Naive B cell (primary cell): ENCODE data around the gene EPB41L4A. TPM values are rescaled to one million over a fixed set of nuclear protein-coding genes. Genes with fewer than 3 reads are reported as not detected.

Source experiments
- ATAC-seq, 2 donors: fragments of 150-1000 bp; cut with Tn5 transposase; 2 replicates each; pipeline ENCODE4 v1.10.0; 2021; ENCODE audit warnings: low read depth in 2 of 2, mild to moderate bottlenecking in 2 of 2, moderate library complexity in 2 of 2
- DNase-seq: peaks from one replicate; pipeline ENCODE4 v3.0.0; 2022
- H3K27ac Mint-ChIP-seq, 6 donors: one replicate each; pipeline ENCODE4 v1.8.0; 2020 to 2022; ENCODE audit warnings: mild to moderate bottlenecking in 6 of 6, mixed read lengths in 6 of 6, moderate library complexity in 5 of 6, inconsistent platforms in 2 of 6
- H3K27me3 Mint-ChIP-seq, 3 donors: one replicate each; pipeline ENCODE4 v1.8.0; 2021 to 2022; ENCODE audit warnings: mixed read lengths in 3 of 3, mild to moderate bottlenecking in 1 of 3
- H3K36me3 Mint-ChIP-seq, 2 donors: one replicate each; pipeline ENCODE4 v1.8.0; 2020 to 2022; ENCODE audit warnings: mixed read lengths in 2 of 2, inconsistent platforms in 1 of 2, mild to moderate bottlenecking in 1 of 2
- H3K4me1 Mint-ChIP-seq, 3 donors: one replicate each; pipeline ENCODE4 v1.8.0; 2020 to 2022; ENCODE audit warnings: mixed read lengths in 3 of 3, inconsistent platforms in 1 of 3, mild to moderate bottlenecking in 1 of 3, moderate library complexity in 1 of 3
- H3K4me3 Mint-ChIP-seq, 8 donors: one replicate each; pipeline ENCODE4 v1.8.0; 2020 to 2022; ENCODE audit warnings: mild to moderate bottlenecking in 8 of 8, mixed read lengths in 8 of 8, moderate library complexity in 8 of 8, inconsistent platforms in 2 of 8
- H3K9me3 Mint-ChIP-seq, 7 donors: one replicate each; pipeline ENCODE4 v1.8.0; 2020 to 2022; ENCODE audit warnings: mixed read lengths in 7 of 7, mild to moderate bottlenecking in 5 of 7, inconsistent platforms in 2 of 7, moderate library complexity in 1 of 7
- polyA plus RNA-seq, 6 donors: library from polyadenylated mRNA; unstranded; fragments of 300-500 nt; fragmentation: Illumina TruSeq; gene quantifications; one replicate each; pipeline ENCODE4 v1.2.3, GENCODE V29; 2021; ENCODE audit warnings: low read depth in 6 of 6

Gene EPB41L4A
- polyA plus RNA-seq, 6 donors from 2014 or later = 0.92 to 4.7 (median 1.5) TPM

DNA sequence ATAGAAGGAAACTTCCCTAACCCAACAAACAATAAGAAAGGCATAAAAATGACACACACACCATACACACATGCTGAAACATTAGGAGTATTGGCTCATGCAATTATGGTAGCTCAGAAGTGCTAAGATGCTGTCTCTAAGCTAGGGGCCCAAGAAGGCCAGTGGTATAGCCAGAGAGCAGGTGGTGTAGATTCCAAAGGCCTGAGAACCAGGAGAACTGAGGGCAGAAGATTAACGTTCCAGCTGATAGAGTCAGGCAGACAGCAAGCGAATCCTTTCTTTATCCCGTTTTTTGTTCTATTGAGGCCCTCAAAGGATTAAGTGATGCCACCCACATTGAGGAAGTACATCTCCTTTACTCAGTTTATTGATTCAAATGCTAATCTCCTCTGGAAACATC lies 262.9 kb downstream of the EPB41L4A start:
- Mint-ChIP-seq H3K36me3 (peaks cover 0 to 4% of the 10 kb centered on the region in 2 donors), H3K27me3 (peaks cover 5 to 9% (median 7%) of the 10 kb centered on the region in 3 donors), H3K4me1 (peaks cover 6 to 9% (median 7%) of the 10 kb centered on the region in 3 donors), H3K4me3 (no peak overlapping the region), H3K9me3 (peaks cover 0 to 8% (median 2%) of the 10 kb centered on the region in 7 donors), H3K27ac (no peak overlapping the region)
- DNase-seq (no peak), ATAC-seq (no peak)

GRCh38 chr5:112154940-112155686 lies 264.0 kb downstream of the EPB41L4A start:
- peaks cover 0 to under 1% of the 10 kb centered on the region in 2 donors for H3K36me3 Mint-ChIP-seq
- no peak overlapping the region for H3K4me3 Mint-ChIP-seq
- DNase-seq (no peak), ATAC-seq (no peak)
- H3K9me3 Mint-ChIP-seq = peaks cover 0 to 6% (median 4%) of the 10 kb centered on the region in 7 donors
- peaks cover under 1 to 1% (median under 1%) of the 10 kb centered on the region in 3 donors for H3K4me1 Mint-ChIP-seq
- H3K27me3 Mint-ChIP-seq = peaks cover 0 to 10% (median 7%) of the 10 kb centered on the region in 3 donors
- no peak overlapping the region for H3K27ac Mint-ChIP-seq

- peaks cover 0 to 15% (median 7%) of the 10 kb centered on the region in 3 donors for H3K27me3 Mint-ChIP-seq
- DNase-seq = no peak
- H3K9me3 Mint-ChIP-seq = peaks cover 0 to 7% (median 4%) of the 10 kb centered on the region in 7 donors
- no peaks in the 10 kb centered on the region for H3K4me1 Mint-ChIP-seq
- no peak overlapping the region for H3K4me3 Mint-ChIP-seq
- no peak for ATAC-seq
- no peak overlapping the region for H3K27ac Mint-ChIP-seq
- H3K36me3 Mint-ChIP-seq = no peaks in the 10 kb centered on the region
Measured at GRCh38 chr5:112149727-112150126, 269.4 kb downstream of the EPB41L4A start.

DNA sequence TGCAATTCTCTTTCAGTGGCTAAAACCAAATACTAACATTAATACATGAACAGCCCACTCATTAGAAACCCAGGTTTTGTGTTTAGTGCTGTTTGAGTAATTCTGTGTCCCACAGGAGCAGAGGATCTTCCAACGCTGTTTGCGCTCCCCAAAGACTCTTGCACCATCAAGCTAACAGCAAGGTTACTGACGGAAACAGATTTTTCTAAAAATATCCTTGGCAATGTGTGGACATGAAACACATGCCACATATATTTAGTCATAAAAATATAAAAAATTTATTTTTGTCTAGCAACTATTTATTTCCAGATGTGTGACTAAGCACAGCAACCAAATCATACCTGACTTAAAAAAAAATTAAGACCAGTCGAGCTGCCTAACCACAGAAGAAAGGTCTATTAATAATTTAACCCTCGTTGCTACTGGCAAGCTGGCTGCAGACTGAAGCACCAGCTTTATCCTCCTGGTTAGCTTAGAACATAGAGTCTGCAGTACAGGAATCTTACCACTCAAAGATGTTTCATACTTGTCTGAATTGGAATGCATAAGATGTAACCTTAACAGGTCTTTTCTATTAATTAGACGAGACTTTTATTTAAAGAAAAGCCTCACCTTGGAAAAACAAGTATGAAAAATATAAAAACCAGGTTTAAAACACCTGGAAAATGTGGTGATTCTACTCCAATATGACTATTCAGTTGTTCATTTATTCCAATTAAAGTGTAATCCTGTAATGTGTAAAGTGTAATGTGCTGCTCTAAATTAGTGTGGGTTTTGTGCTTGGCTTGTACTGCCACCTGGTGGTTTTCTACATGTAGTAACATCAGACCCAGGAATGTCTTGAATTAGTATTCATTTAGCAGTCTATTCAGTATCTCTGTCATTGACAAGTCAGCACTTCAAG lies 272.5 kb downstream of the EPB41L4A start:
- DNase-seq = peak; percentile 58

DNA sequence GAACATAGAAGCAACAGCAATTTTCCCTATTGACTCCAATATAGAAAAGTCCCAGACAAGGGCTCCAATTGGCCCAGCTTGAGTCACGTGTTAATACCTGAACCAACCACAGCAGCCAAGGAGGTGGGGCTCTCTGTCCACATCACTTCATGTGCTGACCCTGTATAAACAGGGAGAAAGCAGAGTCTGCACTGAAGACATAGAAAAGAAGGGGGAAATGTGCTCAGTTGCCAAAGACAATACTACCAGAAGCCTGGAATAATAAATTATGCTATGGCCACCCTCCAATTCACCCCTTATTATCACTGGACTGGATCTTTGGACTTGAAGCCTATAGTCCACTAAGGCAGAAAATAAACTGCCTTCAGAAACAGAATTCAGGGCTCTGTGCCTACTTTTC lies 275.4 kb downstream of the EPB41L4A start:
- Mint-ChIP-seq H3K4me1 (no peaks in the 10 kb centered on the region), H3K27ac (no peak overlapping the region), H3K4me3 (no peak overlapping the region), H3K36me3 (no peaks in the 10 kb centered on the region), H3K9me3 (no peaks in the 10 kb centered on the region), H3K27me3 (peaks cover 0 to 5% (median 0%) of the 10 kb centered on the region in 3 donors)
- DNase-seq (no peak), ATAC-seq (no peak)

More for the DNA sequence above, 272.5 kb downstream of the EPB41L4A start:
- H3K9me3 Mint-ChIP-seq = peaks cover 0 to 7% (median 4%) of the 10 kb centered on the region in 7 donors
- H3K4me3 Mint-ChIP-seq = no peak overlapping the region
- no peak overlapping the region for H3K27ac Mint-ChIP-seq
- H3K4me1 Mint-ChIP-seq = no peaks in the 10 kb centered on the region
- H3K27me3 Mint-ChIP-seq = peaks cover 0 to 15% (median 7%) of the 10 kb centered on the region in 3 donors
- ATAC-seq = peak; percentile 79 to 86
- no peaks in the 10 kb centered on the region for H3K36me3 Mint-ChIP-seq

DNA sequence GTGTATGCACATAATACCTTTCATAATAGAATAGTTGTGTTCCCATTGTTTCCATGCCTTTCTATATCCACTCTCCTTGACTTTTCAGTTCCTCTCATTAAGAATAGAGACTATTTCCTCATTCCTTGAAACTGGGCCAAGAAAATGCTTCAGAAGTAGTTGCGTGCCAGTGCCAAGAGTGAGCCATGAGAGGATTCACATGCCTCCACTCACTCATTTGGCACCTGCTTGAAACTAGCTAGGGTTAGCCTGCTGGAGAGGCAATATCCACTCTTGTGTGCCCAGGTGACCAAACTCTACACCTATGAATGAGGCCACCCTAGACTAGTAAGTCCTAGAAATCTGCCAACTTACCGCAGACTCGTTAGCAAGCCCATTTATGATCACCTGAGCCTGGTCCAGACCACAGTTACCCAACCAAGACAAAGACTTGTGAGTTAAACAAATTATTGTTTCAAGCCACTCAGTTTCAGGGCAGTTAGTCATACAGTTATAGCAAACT lies 276.3 kb downstream of the EPB41L4A start:
- Mint-ChIP-seq H3K9me3 (no peaks in the 10 kb centered on the region), H3K27me3 (peaks cover 0 to 5% (median 0%) of the 10 kb centered on the region in 3 donors), H3K36me3 (no peaks in the 10 kb centered on the region), H3K4me1 (no peaks in the 10 kb centered on the region), H3K4me3 (no peak overlapping the region), H3K27ac (no peak overlapping the region)
- ATAC-seq (no peak), DNase-seq (no peak)

- DNase-seq (no peak), ATAC-seq (no peak)
- Mint-ChIP-seq H3K27ac (no peak overlapping the region), H3K4me1 (no peaks in the 10 kb centered on the region), H3K27me3 (no peaks in the 10 kb centered on the region), H3K4me3 (no peak overlapping the region), H3K9me3 (no peaks in the 10 kb centered on the region), H3K36me3 (no peaks in the 10 kb centered on the region)
Measured at GRCh38 chr5:112141582-112141981, 277.5 kb downstream of the EPB41L4A start.

- Mint-ChIP-seq H3K27me3 (no peaks in the 10 kb centered on the region), H3K27ac (no peak overlapping the region), H3K4me1 (no peaks in the 10 kb centered on the region), H3K9me3 (peaks cover 0 to 2% (median 0%) of the 10 kb centered on the region in 7 donors), H3K36me3 (no peaks in the 10 kb centered on the region), H3K4me3 (no peak overlapping the region)
- DNase-seq (no peak), ATAC-seq (no peak)
Measured at GRCh38 chr5:112138526-112138925, 280.6 kb downstream of the EPB41L4A start.

- no peaks in the 10 kb centered on the region for H3K36me3 Mint-ChIP-seq
- H3K27me3 Mint-ChIP-seq = no peaks in the 10 kb centered on the region
- no peaks in the 10 kb centered on the region for H3K4me1 Mint-ChIP-seq
- ATAC-seq = no peak
- H3K9me3 Mint-ChIP-seq = peaks cover 0 to 5% (median 2%) of the 10 kb centered on the region in 7 donors
- DNase-seq = no peak
- no peak overlapping the region for H3K4me3 Mint-ChIP-seq
- peak overlapping the region in 1 of 6 donors; percentile 49 for H3K27ac Mint-ChIP-seq
Measured at GRCh38 chr5:112136773-112137172, 282.3 kb downstream of the EPB41L4A start.

- Mint-ChIP-seq H3K4me3 (no peak overlapping the region), H3K4me1 (no peaks in the 10 kb centered on the region), H3K27ac (no peak overlapping the region), H3K36me3 (no peaks in the 10 kb centered on the region), H3K9me3 (peaks cover 0 to 6% (median 2%) of the 10 kb centered on the region in 7 donors), H3K27me3 (peaks cover 0 to 24% (median 0%) of the 10 kb centered on the region in 3 donors)
- ATAC-seq (no peak), DNase-seq (no peak)
Measured at GRCh38 chr5:112127861-112128260, 291.2 kb downstream of the EPB41L4A start.

- Mint-ChIP-seq H3K4me3 (no peak overlapping the region), H3K36me3 (no peaks in the 10 kb centered on the region), H3K9me3 (peaks cover 0 to 1% (median 0%) of the 10 kb centered on the region in 7 donors), H3K27ac (no peak overlapping the region), H3K27me3 (peaks cover 0 to 25% (median 0%) of the 10 kb centered on the region in 3 donors), H3K4me1 (no peaks in the 10 kb centered on the region)
- ATAC-seq (no peak), DNase-seq (no peak)
Measured at GRCh38 chr5:112126982-112127381, 292.1 kb downstream of the EPB41L4A start.

- DNase-seq = no peak
- no peak for ATAC-seq
- H3K4me1 Mint-ChIP-seq = no peaks in the 10 kb centered on the region
- peaks cover 0 to 8% (median 5%) of the 10 kb centered on the region in 7 donors for H3K9me3 Mint-ChIP-seq
- no peak overlapping the region for H3K27ac Mint-ChIP-seq
- peaks cover 0 to 33% (median 6%) of the 10 kb centered on the region in 3 donors for H3K27me3 Mint-ChIP-seq
- no peak overlapping the region for H3K4me3 Mint-ChIP-seq
- H3K36me3 Mint-ChIP-seq = peaks cover 0 to 8% of the 10 kb centered on the region in 2 donors
Measured at GRCh38 chr5:112125903-112126302, 293.2 kb downstream of the EPB41L4A start.

DNA sequence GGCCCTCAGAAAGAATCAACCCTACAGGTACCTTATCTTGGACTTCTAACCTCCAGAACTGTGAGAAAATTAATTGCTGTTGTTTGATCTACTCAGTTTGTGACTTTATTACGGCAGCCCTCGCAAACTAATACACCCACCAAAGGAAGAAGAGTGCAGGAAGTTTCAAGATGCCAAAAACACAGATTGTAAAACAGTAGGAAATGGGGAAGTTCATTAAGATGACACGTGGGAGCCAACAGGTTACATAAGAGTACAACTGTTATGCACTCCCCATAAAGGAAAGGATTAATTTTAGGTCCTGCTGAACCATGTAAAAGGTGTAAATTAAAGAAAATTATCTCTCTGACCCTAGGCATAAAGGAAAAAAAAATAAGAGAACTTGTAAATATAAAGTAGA lies 294.3 kb downstream of the EPB41L4A start:
- peaks cover 0 to 41% (median 6%) of the 10 kb centered on the region in 3 donors for H3K27me3 Mint-ChIP-seq
- no peak overlapping the region for H3K27ac Mint-ChIP-seq
- DNase-seq (no peak), ATAC-seq (no peak)
- peaks cover 0 to 9% of the 10 kb centered on the region in 2 donors for H3K36me3 Mint-ChIP-seq
- no peaks in the 10 kb centered on the region for H3K4me1 Mint-ChIP-seq
- no peak overlapping the region for H3K4me3 Mint-ChIP-seq
- H3K9me3 Mint-ChIP-seq = peaks cover 0 to 18% (median 6%) of the 10 kb centered on the region in 7 donors
